HAP-1 (cell line): ENCODE measurements around the gene TRIP13.
"Not testable (repeated sequence)": the region's sequence is repeated elsewhere in the genome, so short reads cannot be mapped to it uniquely, and the experiment has no call there.

Experiments
- DNase-seq, 2 experiments: peaks; one replicate each; pipeline ENCODE4 v3.0.0-alpha.2; 2016 to 2020; ENCODE audit warnings: low spot score in 2 of 2
- H3K27me3 ChIP-seq: fragments of 250-450 bp; sonication (Bioruptor Pico); 2 replicates; pipeline ENCODE4 v1.5.1; 2020; ENCODE audit warnings: low read depth, mild to moderate bottlenecking, moderate library complexity
- H3K36me3 ChIP-seq: fragments of 250-450 bp; sonication (Bioruptor Pico); replicated peaks from 2 replicates; pipeline ENCODE4 v1.5.1; 2020; ENCODE audit warnings: mild to moderate bottlenecking
- H3K4me1 ChIP-seq: fragments of 250-450 bp; sonication (Bioruptor Pico); 2 replicates; pipeline ENCODE4 v1.5.1; 2020; ENCODE audit warnings: mild to moderate bottlenecking
- H3K4me3 ChIP-seq: fragments of 250-450 bp; sonication (Bioruptor Pico); 2 replicates; pipeline ENCODE4 v1.5.1; 2020; ENCODE audit warnings: mild to moderate bottlenecking, moderate library complexity
- H3K9me3 ChIP-seq: fragments of 250-450 bp; sonication (Bioruptor Pico); 2 replicates; pipeline ENCODE4 v1.5.1; 2020; ENCODE audit warnings: mild to moderate bottlenecking, moderate library complexity
- in situ Hi-C: fragments of 300-500 bp; cut with MboI; formaldehyde crosslinking; loops from 3 replicates; pipeline ENCODE4 v1.14.3; 2020; ENCODE audit warnings: low sequenced_read_pairs, inconsistent platforms, mixed read lengths

The TRIP13 gene

DNA sequence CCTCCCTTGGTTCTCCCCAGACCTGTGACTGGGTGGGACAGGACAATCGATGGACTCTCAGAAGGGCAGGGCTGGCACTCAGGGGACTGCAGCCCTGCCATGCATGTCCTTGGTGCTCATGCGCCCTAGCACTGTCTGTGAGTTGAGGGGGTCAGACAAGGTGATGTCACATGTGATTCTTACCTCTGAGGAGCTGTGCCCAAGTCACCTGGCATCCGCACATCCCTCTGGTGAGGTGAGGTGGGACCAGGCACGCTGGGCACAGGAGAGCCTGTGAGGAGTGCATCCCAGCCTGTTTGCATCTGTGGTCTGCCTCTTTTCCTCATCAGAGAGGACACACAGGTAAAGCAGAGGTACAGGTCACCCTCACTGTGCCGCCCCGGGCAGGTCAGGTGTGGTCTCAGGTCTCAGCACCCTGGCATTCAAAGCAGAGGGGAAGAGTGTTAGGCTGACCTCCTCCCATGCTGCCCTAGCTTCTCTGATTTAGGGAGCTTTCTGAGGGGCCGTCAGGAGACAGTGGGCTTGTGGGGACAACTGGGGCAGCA is 14.8 kb downstream of the TRIP13 start:
- H3K4me1 ChIP-seq, result no peaks in the 10 kb centered on the region
- peaks cover 83% of the 10 kb centered on the region for H3K36me3 ChIP-seq
- no peak overlapping the region for H3K4me3 ChIP-seq
- H3K9me3 ChIP-seq, result no peaks in the 10 kb centered on the region
- no peaks in the 10 kb centered on the region for H3K27me3 ChIP-seq
- in situ Hi-C loops, result no loop called here
- no peak for DNase-seq

DNA sequence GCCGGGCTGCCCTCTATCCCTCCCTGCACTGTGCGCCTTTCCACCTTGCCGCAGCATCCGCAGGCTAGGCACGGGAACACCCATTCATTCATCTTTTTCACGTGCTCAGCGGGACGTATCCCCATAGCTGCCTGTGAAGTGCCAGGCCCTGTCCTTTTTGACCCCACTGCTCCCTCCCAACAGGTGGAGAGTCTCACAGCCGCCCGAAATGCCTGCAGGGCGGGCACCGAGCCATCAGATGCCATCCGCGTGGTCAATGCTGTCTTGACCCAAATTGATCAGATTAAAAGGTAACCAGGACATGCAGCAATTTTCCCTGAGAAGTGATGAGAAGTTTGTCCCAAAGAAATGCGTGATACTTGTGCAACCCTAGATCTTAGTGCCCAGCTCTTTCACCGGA is 15.5 kb downstream of the TRIP13 start:
- no peaks in the 10 kb centered on the region for H3K27me3 ChIP-seq
- no peak for DNase-seq
- peaks cover 82% of the 10 kb centered on the region for H3K36me3 ChIP-seq
- no peaks in the 10 kb centered on the region for H3K4me1 ChIP-seq
- in situ Hi-C loops, result no loop called here
- no peaks in the 10 kb centered on the region for H3K9me3 ChIP-seq
- H3K4me3 ChIP-seq, result no peak overlapping the region

- DNase-seq, result no peak
- Histone ChIP-seq H3K9me3 (no peaks in the 10 kb centered on the region), H3K27me3 (no peaks in the 10 kb centered on the region), H3K36me3 (peaks cover 84% of the 10 kb centered on the region), H3K4me1 (no peaks in the 10 kb centered on the region), H3K4me3 (no peak overlapping the region)
- in situ Hi-C loops, result no loop called here
Observed at GRCh38 chr5:909086-909485, 16.4 kb downstream of the TRIP13 start.

DNA sequence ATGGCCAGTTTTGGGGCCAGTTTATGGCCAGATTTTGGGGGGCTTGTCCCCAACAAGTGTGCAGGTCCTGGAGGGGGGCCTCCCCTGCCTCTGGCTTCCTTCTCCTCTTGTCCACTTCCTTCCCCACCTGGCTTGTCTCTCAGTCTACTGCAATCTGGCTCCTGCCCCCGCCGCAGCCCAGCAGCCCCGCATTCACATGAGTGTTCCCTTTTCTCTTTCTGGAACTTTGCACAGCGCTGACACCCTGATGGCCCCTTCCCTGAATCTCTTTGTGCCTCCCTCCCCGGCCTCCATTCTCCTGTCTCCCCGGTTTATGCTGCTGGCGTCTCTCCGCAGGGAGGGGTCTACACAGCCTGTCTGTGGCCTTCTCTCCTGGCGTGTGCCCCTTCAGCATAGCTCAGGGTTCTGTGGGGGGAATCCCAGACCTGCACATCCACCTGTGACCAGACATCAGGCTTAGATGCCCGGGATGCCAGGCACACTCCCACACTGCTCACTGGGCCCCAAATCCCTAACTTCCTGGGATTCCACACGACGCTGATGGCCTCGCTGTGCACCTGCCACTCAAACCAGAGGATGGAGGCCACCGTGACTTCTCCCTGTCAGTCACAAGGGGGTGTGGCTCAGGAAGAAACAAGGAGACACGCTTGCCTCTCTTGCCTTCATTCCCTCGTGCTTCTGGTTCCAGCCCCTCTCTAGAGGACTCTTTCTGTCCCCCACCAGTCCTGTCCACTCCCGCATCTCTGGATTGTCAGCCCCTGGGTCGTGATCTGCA is 17.5 kb downstream of the TRIP13 start:
- H3K27me3 ChIP-seq, result no peaks in the 10 kb centered on the region
- in situ Hi-C loops, result no loop called here
- H3K36me3 ChIP-seq, result peaks cover 82% of the 10 kb centered on the region
- H3K4me1 ChIP-seq, result no peaks in the 10 kb centered on the region
- no peak overlapping the region for H3K4me3 ChIP-seq
- DNase-seq, result no peak
- H3K9me3 ChIP-seq, result no peaks in the 10 kb centered on the region

GRCh38 chr5:910769-911160 is 18.1 kb downstream of the TRIP13 start:
- no peaks in the 10 kb centered on the region for H3K4me1 ChIP-seq
- H3K36me3 ChIP-seq, result peaks cover 79% of the 10 kb centered on the region
- no peak overlapping the region for H3K4me3 ChIP-seq
- in situ Hi-C loops, result no loop called here
- H3K27me3 ChIP-seq, result no peaks in the 10 kb centered on the region
- DNase-seq, result no peak
- no peaks in the 10 kb centered on the region for H3K9me3 ChIP-seq

- in situ Hi-C loops, result no loop called here
- Histone ChIP-seq H3K9me3 (no peaks in the 10 kb centered on the region), H3K4me3 (no peak overlapping the region), H3K4me1 (no peaks in the 10 kb centered on the region), H3K27me3 (no peaks in the 10 kb centered on the region), H3K36me3 (peaks cover 82% of the 10 kb centered on the region)
- DNase-seq, result no peak
Observed at GRCh38 chr5:911601-912000, 18.9 kb downstream of the TRIP13 start.

GRCh38 chr5:912280-913091 is 19.8 kb downstream of the TRIP13 start:
- no peaks in the 10 kb centered on the region for H3K9me3 ChIP-seq
- no peaks in the 10 kb centered on the region for H3K4me1 ChIP-seq
- DNase-seq, result peak in 1 of 2 experiments; percentile 28
- H3K36me3 ChIP-seq, result peaks cover 86% of the 10 kb centered on the region
- no peak overlapping the region for H3K4me3 ChIP-seq
- in situ Hi-C loops, result no loop called here
- H3K27me3 ChIP-seq, result no peaks in the 10 kb centered on the region

- Histone ChIP-seq H3K27me3 (no peaks in the 10 kb centered on the region), H3K4me3 (no peak overlapping the region), H3K4me1 (peaks cover 4% of the 10 kb centered on the region), H3K36me3 (peaks cover 84% of the 10 kb centered on the region), H3K9me3 (no peaks in the 10 kb centered on the region)
- in situ Hi-C loops, result no loop called here
- no peak for DNase-seq
Observed at GRCh38 chr5:914174-914573, 21.5 kb downstream of the TRIP13 start.

- Histone ChIP-seq H3K4me3 (no peak overlapping the region), H3K36me3 (peaks cover 79% of the 10 kb centered on the region), H3K9me3 (no peaks in the 10 kb centered on the region), H3K4me1 (peaks cover 8% of the 10 kb centered on the region), H3K27me3 (no peaks in the 10 kb centered on the region)
- no peak for DNase-seq
- in situ Hi-C loops, result no loop called here
Observed at GRCh38 chr5:914612-915011, 21.9 kb downstream of the TRIP13 start.

DNA sequence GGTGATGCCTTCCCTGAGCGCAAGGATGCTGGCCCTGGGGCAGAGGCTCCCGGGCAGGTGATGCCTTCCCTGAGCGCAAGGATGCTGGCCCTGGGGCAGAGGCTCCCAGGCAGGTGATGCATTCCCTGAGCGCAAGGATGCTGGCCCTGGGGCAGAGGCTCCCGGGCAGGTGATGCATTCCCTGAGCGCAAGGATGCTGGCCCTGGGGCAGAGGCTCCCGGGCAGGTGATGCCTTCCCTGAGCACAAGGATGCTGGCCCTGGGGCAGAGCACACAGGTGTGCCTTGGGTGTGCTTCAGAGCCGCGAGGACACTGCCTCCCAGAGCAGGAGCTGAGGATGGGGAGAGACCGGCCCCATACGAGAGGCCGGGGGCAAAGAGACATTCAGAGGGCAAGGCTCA is 22.7 kb downstream of the TRIP13 start:
- H3K27me3 ChIP-seq, DNase-seq, in situ Hi-C loops, H3K4me3 ChIP-seq, H3K9me3 ChIP-seq: not testable (repeated sequence)
- peaks cover 73% of the 10 kb centered on the region for H3K36me3 ChIP-seq
- H3K4me1 ChIP-seq, result peaks cover 14% of the 10 kb centered on the region

GRCh38 chr5:915946-916345 is 23.3 kb downstream of the TRIP13 start:
- in situ Hi-C loops, result no loop called here
- Histone ChIP-seq H3K4me3 (no peak overlapping the region), H3K27me3 (no peaks in the 10 kb centered on the region), H3K36me3 (peaks cover 70% of the 10 kb centered on the region), H3K9me3 (no peaks in the 10 kb centered on the region), H3K4me1 (peaks cover 14% of the 10 kb centered on the region)
- DNase-seq, result no peak

DNA sequence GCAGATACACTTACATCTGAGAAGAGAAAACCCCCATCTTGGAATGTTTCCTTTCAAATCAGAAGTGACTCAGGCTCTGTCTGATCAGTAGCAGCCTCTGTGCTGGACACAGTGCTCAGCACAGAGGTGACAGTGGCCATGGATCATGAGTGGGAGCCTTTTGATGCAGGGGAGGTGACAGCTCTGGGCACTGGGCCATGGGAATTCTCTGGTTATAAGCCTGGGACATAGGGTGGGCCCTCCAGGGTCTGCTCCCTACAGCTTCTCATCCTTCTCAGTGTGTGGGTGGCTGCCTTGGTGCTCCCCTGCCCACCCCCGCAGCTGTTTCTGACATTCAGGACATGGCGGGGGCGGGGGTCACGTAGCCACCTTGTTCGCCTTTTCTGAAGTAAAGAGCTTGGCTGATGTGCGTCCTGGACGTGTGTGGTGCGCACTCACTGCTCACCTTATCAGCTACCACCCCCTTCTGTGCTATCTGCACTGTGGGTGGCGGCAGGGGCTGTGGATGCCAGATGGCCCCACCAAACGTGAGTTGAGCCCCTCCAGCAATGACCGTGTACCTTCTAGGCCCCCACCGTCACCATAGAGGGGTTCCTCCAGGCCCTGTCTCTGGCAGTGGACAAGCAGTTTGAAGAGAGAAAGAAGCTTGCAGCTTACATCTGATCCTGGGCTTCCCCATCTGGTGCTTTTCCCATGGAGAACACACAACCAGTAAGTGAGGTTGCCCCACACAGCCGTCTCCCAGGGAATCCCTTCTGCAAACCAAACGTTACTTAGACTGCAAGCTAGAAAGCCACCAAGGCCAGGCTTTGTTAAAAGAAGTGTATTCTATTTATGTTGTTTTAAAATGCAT is 24.0 kb downstream of the TRIP13 start:
- in situ Hi-C loops, result no loop called here
- DNase-seq, result no peak
- Histone ChIP-seq H3K4me1 (peaks cover 14% of the 10 kb centered on the region), H3K9me3 (no peaks in the 10 kb centered on the region), H3K27me3 (no peaks in the 10 kb centered on the region), H3K4me3 (no peak overlapping the region), H3K36me3 (peaks cover 67% of the 10 kb centered on the region)

GRCh38 chr5:918717-919116 is 26.0 kb downstream of the TRIP13 start:
- DNase-seq, H3K9me3 ChIP-seq, H3K4me3 ChIP-seq, in situ Hi-C loops, H3K27me3 ChIP-seq: not testable (repeated sequence)
- peaks cover 48% of the 10 kb centered on the region for H3K36me3 ChIP-seq
- peaks cover 14% of the 10 kb centered on the region for H3K4me1 ChIP-seq
